NCI-H526 (cell line): Measurements from ENCODE around the gene KHSRP.
A peak's percentile ranks its signal among the peaks of the same experiment; 100 is the strongest.
"Not testable (repeated sequence)": the region's sequence is repeated elsewhere in the genome, so short reads cannot be mapped to it uniquely, and the experiment has no call there.

Experiments used
- DNase-seq, 2 experiments: peaks; one replicate each; lab custom pipeline; 2025; lab: John Stamatoyannopoulos, UW

The KHSRP gene

DNA sequence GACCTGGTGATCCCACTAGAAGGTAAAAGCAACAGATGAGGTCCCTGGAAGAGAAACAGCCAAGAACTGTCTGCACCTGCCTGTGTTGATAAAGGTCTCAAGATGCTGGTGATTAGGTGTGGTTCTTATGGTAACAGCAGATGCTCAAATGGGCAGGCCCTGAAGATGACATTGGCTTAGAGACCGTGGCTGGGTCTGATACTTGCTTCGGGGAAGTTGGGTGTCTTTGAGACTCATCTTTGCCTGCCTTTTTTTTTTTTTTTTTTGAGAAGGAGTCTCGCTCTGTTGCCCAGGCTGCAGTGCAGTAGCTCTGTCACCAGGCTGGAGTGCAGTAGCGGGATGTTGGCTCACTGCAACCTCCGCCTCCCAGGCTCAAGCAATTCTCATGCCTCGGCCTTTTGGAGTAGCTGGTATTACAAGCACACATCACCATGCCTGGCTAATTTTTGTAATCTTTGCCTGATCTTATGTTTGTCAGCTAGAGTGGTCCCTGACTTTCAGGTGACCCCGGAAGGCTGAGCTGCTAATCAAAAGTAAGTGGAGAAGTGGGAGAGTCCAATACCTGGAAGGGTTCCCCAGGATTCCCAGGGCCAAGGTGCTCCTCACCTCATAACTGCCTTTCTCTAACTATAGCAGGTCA lies 27.1 kb upstream of the KHSRP start:
- DNase-seq: no peak

DNA sequence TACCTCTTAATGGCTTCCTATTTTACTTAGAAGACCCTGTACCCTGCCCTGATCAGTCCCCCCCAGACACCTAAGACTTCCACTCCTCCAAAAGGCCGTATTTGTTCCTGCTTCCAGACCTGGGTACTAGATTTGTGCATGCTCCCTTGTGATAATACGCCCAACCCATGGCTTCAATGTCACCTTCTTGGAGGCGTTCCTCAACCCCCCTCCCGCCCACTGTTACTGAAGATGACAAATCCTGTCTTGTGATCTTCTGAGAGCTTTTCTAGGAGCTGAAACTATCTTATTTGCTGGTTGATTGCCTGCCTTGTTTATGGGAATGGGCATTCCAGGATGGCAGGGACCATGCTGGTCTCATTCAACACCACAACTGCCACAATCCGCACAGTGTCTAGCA lies 25.6 kb upstream of the KHSRP start:
- no peak for DNase-seq

DNA sequence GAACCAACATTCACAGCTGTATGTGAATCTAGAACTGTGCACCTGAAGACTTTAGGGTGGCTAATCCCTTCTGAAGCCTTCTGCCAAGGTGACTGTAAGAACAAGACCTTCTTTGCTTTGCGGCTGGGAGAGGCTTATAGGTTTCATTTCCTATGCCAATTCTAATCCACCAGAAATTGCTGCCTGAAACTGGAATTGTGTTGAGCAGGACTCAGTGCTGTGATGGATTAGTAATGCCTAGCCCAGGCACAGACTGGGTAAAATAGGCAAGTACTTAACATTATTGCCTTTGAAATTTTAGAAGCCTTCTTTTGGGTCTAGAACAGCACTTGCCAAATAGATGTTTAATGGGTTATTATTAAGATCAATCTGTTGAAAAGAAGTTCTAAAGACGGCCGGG lies 23.4 kb upstream of the KHSRP start:
- no peak for DNase-seq

DNA sequence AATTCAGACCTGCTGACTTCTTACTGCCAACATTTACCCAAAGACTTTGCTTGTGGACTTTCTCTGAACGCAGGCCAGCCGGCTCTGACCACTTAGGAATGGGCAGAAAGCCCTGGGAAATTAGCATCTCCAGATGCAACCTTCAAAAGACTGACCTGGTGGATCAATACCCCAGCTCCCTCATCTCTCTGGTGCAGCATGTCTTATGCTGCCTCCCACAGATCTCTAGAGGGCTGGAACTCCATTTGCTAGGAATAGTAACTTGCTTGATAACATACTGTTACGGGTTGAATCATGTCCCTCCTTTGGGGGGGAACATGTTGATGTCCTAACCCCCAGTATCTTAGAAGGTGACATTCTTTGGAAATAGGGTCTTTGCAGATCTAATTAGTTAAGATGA lies 21.8 kb upstream of the KHSRP start:
- DNase-seq: no peak

DNA sequence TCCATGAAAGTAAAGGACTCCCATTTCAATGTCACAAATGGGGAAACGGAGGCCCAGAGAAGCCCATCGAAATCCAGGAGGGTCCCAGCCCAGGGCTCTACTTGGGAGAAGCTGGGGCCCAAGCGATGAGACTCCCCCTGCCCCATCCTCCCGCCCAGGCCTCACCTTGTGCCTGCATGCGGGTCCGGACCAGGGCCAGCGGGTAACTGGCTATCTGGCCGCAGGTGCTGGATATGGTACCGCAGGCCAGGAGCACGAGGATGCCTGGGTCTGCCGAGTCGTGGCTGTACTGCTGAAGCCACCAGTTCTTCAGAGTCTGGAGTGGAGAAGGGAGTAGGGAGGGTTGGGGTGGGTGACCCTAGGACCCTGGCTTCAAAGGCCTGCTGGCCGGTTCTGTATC lies 19.4 kb upstream of the KHSRP start:
- no peak for DNase-seq

DNA sequence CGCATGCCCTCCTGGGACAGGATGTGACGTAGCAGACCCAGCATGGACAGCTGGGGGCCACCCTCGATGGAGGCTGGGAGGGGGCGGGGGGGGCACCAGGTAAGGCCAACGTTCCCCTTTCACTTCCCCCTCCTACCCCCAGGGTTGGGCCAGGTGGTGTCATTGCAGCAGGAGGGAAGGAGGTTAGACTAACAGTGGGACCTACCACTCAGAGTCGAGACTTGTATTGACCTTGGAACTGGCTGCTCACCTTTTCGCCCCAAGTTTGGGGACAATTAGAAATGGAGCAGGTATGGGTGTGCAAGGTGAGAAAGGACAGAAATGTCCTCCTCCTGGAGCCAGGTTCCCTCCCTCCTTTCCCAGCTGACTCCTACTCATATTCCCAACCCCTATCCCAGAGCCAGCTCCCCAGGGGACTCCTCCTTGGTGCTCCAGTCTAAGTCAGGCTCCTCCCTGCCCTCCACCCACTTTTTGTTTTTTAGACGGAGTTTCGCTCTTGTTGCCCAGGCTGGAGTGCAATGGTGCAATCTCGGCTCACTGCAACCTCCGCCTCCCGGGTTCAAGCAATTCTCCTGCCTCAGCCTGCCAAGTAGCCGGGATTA lies 17.6 kb upstream of the KHSRP start:
- no peak for DNase-seq

DNA sequence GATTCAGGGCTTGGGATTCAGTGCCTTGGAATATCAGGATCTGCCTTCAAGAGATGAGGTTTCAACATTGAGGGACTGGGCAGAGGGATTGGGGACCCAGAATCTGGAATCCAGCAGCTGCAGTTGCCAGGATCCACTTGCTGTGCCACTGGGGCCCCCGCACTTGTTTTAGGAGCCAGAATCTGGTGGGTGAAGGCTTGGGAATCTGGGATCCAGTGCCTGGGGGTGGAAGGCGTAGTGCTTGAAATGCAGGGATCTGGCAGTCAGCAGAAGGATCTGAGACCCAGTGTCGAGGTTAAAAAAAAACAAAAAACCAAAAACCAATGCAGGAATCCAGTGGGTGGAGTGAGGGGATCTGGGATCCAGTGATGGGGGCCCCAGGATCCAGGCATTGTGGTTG lies 16.3 kb upstream of the KHSRP start:
- no peak for DNase-seq

DNA sequence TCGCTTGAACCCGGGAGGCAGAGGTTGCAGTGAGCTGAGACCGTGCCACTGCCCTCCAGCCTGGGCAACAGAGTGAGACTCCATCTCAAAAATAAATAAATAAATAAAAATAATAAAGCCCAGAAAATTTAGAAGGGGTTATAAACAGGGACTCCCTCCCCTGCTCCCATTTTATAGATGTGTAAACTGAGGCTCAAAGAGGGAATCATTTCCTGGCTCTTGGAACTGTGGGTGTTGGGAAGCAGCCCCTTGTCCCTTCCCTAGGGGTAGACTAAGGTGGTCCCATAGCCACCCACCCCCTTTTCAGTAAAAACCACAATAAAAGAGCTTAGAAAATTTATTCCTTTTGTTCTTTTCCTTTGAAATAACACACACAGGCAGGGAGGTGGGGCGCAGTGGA lies 15.1 kb upstream of the KHSRP start:
- DNase-seq: no peak

DNA sequence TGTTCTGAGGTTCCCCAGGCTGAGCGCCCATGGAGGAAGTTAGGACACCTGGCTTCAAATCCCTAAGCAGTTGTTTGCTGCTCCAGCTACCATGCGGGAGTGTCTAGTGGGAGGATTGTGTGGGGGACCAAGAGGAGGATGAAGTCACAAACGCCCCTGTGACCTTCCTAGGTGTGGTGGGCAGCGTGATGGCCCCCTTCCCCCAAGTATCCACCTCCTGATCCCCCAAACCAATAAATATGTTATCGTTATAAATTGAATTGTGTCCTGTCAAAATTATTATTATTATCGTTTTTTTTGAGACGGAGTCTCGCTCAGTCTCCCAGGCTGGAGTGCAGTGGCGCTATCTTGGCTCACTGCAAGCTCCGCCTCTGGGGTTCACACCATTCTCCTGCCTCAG lies 9.1 kb upstream of the KHSRP start, which contains the start of gene SLC25A41:
TSS of gene SLC25A41 (minus strand) at position 101 of the 400 bp plus-strand sequence. CDS start at position 31, 70 bp downstream.
- no peak for DNase-seq

DNA sequence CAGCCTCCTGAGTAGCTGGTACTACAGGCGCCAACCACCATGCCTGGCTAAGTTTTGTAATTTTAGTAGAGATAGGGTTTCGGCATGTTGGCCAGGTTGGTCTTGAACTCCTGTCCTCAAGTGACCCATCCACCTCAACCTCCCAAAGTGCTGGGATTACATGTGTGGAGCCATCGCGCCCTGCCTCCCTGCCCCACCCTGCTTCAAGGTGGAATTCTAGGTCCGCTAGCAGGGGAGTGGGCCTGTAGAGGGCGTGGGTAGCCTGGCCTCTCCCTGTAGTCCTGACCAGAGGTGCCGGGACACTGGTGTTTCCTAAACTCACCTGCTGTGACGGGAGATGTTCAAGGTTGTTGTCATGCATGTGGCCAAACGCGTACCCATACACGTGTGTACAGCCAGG lies 8.6 kb upstream of the KHSRP start:
- no peak for DNase-seq

DNA sequence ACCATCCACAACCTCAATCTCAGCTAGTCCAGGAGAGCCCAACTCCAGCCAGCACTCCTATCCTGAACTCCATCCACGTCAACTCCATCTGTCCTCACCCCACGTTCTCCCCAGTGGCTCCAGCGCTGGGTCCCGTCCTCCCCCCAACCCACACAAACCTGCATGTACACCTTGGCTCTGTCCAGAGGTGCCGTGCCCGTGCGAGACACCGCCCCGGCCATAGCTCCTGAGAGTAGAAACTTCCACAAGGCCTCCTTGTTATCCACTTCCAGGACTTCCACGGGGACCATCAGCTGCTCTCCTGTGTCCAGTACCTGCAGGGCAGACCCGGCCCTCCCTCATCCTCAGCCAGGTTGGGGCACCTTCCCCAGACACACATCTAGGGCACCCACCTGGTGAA lies 7.3 kb upstream of the KHSRP start:
- DNase-seq: no peak

DNA sequence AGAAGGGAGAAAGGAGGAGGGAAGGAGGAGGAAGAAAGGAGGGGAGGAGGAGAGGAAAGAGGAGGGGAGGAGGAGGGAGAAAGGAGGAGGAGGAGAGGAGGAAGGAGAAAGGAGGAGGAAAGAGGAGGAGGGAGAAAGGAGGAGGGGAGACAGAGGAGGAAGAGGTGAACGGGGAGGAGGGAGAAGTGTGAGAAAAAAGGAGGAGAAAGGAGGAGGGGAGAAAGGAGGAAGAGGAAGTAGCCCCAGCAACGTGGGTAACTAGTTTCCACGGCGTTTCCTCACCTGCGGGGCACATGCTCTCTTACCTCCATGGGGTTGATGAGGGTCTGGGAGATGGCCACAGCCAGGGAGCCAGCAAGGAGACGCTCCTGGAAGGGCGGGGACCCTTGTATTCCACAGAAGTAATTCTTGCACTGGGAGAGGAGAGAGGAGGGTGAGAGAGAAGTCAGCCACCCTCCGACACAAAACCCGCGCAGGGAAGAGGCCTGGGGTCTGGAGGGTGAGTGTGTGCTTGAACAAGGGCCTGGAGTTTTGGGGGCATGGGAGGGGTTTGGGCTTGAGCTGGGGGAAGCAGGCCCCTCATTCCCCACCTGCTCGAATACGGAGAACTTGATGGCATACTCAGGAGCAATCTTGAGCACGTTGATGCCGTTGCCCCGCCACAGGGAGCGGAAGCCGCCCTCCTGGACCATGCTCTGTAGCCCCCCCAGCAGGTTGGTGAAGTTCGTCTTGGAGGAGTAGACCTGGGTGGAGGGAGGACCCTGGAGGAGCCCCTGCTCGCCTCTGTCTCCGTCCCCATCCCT lies 5.0 kb upstream of the KHSRP start:
- DNase-seq: no peak

DNA sequence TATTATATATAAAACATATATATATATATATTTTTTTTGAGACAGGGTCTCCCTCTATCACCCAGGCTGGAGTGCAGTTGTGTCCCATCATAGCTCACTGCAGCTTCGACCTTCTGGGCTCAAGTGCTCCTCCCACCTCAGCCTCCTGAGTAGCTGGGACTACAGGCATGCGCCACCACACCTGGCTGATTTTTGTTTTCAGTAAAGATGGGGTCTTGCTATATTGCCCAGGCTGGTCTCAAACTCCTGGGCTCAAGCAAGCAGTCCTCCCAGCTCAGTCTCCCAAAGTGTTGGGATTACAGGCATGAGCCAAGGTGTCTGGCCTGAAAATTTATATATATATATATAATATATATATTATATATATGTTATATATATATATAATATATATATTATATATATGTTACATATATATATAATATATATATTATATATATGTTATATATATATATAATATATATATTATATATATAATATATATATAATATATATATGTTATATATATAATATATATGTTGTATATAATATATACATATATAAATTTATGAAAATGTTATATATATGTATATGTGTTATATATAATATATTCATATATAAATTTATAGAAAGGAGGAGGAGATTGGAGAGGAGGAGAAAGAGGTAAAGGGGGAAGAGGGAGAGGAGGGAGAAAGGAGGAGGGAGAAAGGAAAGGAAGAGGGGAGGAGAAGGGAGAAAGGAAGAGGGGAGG lies 4.2 kb upstream of the KHSRP start:
- DNase-seq: not testable (repeated sequence)

DNA sequence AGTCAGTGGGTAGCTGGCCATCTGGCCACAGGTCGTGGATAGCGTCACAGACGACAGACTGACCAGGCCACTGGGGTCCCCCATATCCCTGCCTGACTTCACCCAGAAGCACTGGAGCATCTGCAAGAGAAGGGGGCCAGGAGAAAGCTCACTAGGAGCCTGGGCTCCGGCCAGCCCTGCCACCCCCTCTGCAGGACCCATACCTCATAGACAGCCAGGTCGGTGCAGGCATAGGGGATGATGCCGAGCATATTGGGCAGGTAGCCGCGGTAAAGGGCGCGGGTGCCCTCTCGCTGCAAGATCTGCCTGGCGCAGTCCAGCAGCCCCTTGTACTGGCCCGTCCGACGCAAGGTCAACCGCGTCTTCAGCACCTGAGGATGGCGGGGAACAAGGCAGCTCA lies 2.5 kb upstream of the KHSRP start:
- DNase-seq: no peak

DNA sequence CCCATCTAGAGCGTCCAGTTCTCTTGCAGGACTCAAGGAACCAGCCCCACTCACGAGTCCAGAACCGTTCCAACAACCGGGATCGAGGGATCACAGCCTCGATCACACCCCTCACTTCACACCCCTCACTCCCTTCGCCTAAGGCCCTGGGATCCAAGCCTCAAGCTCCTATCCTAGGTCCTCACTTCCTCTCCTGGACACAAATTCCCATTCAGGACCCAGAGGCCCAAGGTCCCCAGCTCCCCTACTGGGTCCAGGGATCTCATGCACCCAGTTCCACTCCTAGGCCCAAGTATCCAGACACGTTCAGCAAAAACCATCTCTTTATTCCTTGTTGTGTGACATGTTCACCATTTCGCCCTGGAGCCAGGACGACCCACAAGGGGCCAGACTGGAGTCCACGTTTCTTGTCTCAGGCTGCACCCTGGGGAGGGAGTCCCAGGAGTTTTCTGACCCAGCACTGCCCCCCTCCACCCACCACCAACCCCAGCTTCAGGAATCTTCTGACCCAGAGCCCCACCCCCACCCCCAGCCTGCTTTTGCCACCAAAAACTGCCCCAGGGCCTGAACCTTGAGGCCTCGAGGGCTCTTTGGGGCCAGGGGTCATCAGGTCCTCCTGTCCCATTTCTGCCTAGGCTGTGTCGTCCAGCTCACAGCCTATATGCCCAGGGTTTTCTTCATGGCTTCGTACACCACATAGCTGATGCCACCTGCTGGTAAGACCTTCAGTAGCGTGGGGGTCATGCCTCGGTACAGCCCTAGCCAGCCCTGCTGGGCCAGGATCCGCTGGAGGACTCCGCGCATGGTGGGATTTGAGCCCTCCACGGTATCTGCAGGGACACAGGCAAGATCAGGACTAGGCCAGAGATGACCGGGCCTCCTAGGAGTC lies 1.4 kb upstream of the KHSRP start:
- no peak for DNase-seq

DNA sequence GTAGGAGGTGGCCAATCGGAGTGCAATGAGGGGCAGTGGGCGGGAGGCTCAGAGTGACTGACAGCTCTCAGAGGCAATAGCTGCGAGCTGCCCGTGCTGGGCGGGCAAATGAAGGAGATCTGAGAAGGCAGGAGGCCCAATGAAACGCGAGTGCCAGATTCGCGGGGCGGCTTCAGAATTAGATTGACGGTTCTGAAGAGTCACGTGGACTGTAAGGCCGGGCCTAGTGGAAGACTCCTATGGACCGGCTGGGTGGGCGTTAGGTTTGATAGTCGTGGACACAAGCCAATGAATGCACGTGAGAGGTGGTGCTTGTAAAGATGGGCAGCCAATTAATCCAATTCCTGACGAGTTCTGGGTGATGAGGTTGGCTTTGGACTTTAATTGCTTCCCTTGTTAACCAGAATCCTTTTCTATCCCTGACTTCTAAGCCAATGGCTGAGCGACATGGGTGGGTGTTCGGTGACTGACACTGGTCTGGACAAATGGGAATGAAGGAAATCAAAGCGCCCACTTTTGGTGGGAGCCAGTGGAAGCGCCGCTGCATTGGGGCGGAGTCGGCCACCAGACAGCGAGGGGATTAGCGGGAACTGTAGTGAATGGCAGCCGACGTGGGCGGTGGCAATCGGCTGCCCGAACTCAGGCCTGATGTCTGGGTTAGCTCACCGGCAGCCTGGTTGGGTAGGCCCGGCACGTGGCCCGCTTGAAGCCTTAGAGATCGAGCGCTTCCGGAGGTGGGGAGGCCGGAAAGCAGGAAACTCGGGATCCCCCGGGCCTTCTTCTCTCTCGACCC lies 524 bp upstream of the KHSRP start:
- peak; percentile 98 to 99 for DNase-seq

DNA sequence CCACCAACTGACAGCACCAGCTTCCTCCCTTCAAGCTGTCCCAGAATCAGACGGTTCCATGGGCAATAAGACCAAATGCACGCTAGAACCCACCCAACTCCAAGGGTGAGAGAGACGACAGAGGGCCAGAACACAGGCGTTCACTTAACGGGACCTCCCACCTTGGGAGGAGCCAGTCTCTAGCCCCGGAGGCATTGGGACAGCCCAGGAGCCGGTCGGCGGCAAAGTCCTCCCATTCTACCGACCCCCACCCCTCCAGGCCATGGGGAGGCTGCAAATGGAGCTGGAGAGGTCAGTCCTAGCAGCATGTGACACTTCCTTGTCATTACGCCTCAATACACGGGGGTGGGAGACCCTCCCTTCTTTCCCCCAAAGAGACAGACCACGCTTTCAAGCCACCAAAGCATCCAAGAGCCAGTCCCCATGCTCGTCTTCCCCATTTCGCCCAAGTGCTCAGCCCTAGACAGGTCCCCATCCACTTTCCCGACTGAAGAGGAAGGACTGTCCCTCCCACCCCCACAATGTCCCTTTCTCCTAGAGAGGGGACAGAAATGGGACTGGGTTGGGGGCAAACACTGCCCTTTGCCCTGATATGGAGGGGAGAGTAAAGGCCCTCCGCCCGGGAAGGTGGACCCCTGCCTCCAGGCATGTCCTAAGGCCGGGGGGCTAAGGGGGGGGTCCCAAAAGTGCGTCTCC lies 964 bp downstream of the KHSRP start:
- no peak for DNase-seq

DNA sequence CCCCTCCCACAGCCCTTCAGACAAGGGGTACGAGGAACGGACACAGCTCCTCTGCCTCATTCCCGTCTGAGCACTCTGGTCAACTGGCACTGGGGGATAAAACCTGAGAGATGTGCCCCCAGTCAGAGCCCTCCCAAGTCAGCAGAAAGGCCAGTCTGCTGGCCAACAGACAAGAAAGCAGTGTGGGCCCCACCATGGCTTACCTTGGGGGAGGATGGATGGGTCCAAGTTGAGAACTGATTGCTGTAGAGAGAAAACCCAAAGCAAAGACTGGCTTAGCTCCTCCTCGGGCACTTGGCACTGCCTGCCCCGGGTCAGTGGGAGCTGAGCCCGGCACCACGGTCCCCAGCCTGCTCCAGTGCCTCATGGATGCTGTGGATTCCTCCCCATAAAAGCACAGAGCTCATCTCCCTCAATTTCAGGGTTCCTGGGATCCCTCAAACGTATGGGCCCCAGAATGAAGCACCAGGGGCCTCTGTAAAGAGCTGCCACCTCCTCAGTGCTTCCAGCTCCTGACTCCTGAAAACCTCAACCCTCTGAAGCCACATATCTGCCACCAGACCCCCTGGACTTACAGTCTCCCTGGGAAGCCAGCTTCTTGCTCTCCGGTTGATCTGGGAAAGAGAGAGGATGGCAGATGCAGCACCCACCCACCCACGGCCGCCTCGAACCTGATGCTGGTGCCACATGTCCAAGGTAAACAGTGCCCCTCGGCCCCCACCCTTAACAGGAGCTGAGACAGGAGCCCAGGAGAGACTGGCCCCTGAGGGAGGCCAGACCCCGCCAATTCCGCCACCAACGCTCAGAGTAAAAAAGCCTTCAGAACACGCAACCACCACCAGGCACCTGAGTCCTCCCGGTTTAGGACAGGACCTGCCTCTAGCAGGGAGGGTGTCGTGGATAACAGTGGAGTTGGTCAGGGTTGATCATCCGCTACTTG lies 3.3 kb downstream of the KHSRP start:
- no peak for DNase-seq

DNA sequence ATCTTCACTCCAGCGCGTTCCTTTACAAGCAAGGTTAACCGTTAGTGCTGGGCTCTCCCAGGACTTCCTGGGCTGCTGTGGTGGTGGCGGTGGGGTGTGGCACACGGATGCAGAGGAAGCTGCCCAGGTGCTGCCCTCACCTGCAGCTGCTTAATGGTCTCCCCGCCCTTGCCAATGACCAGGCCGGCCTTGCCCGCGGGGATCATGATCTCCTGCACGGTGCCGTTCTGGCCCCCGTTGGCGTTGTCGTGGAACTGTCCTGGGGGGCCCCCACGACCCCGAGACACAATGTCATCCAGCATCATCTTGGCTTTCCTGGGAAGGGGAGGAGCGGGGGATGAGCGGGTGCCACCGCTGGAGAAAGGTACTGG lies 6.1 kb downstream of the KHSRP start:
- no peak for DNase-seq
